BE2C (cell line): ENCODE results near the gene FBXW8.

Experiments used
- DNase-seq: peaks from one replicate; pipeline ENCODE4 v3.0.0-alpha.2; 2020
- H3K27me3 ChIP-seq: fragments of 250-450 bp; sonication (Bioruptor Pico); 2 replicates; pipeline ENCODE4 v1.5.1; 2020; ENCODE audit warnings: mild to moderate bottlenecking
- H3K36me3 ChIP-seq: fragments of 250-450 bp; sonication (Bioruptor Pico); 2 replicates; pipeline ENCODE4 v1.5.1; 2020; ENCODE audit warnings: mild to moderate bottlenecking
- H3K4me1 ChIP-seq: fragments of 250-450 bp; sonication (Bioruptor Pico); 2 replicates; pipeline ENCODE4 v1.5.1; 2020
- H3K4me3 ChIP-seq: 2 replicates; pipeline ENCODE4 v1.5.1; 2011; ENCODE audit warnings: low read depth, low read length
- H3K9me3 ChIP-seq: fragments of 250-450 bp; sonication (Bioruptor Pico); 2 replicates; pipeline ENCODE4 v1.5.1; 2020
- TF ChIP-seq, protein P1 (sequence below): IDR thresholded peaks from 2 replicates; pipeline ENCODE4 v1.5.1; 2012; ENCODE audit warnings: mild to moderate bottlenecking, low read depth, low read length

The FBXW8 gene

GRCh38 chr12:116999066-116999465 is 88.3 kb downstream of the FBXW8 start:
- Histone ChIP-seq H3K27me3 (no peaks in the 10 kb centered on the region), H3K9me3 (no peaks in the 10 kb centered on the region), H3K4me3 (no peak overlapping the region), H3K36me3 (peaks cover 18% of the 10 kb centered on the region), H3K4me1 (peaks cover 16% of the 10 kb centered on the region)
- TF ChIP-seq, protein P1, sequence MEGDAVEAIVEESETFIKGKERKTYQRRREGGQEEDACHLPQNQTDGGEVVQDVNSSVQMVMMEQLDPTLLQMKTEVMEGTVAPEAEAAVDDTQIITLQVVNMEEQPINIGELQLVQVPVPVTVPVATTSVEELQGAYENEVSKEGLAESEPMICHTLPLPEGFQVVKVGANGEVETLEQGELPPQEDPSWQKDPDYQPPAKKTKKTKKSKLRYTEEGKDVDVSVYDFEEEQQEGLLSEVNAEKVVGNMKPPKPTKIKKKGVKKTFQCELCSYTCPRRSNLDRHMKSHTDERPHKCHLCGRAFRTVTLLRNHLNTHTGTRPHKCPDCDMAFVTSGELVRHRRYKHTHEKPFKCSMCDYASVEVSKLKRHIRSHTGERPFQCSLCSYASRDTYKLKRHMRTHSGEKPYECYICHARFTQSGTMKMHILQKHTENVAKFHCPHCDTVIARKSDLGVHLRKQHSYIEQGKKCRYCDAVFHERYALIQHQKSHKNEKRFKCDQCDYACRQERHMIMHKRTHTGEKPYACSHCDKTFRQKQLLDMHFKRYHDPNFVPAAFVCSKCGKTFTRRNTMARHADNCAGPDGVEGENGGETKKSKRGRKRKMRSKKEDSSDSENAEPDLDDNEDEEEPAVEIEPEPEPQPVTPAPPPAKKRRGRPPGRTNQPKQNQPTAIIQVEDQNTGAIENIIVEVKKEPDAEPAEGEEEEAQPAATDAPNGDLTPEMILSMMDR = no peak
- no peak for DNase-seq

- TF ChIP-seq, protein P1 = no peak
- Histone ChIP-seq H3K4me3 (no peak overlapping the region), H3K36me3 (peaks cover 30% of the 10 kb centered on the region), H3K4me1 (peaks cover 18% of the 10 kb centered on the region), H3K9me3 (no peaks in the 10 kb centered on the region), H3K27me3 (no peaks in the 10 kb centered on the region)
- DNase-seq = no peak
Measured at GRCh38 chr12:117000316-117000715, 89.6 kb downstream of the FBXW8 start.

DNA sequence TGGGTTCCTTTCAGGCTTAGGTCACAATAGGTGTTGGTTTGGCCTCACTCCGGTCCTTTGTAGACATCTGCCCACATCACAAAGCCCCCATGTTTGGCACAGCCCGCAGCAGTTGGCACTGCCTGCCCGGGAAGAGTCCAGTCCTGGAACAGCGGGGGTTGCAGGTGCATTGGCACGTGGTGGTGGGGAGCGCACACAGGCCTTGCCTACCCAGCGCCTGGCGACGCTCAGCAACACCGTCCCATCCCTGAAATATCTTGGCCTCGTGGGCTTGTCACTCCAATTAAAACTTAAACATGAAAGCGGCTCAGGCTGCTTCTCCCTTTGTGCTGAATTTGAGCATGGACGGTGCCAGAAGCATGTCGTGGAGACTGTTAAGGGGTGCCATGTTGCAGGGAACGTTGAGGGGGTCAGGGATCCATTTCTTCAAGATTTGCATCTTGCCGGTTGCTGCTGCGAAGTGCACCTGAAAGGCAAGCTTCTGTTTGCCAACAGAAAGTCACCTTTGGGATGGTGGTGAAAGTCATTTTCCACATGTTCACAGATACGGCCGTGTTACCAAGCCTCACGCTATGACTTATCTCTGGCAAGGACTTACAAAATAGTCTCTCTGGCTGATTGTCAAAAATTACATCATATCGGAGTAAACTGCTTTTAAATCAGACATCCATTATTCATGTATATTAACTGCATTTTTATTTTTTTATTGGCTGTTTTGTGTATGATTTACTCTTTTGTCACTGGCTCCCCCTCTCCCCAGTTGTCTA is 91.5 kb downstream of the FBXW8 start:
- TF ChIP-seq, protein P1 = no peak
- no peak for DNase-seq
- no peak overlapping the region for H3K4me3 ChIP-seq
- no peaks in the 10 kb centered on the region for H3K9me3 ChIP-seq
- peaks cover 7% of the 10 kb centered on the region for H3K4me1 ChIP-seq
- peaks cover 43% of the 10 kb centered on the region for H3K36me3 ChIP-seq
- H3K27me3 ChIP-seq = no peaks in the 10 kb centered on the region

DNA sequence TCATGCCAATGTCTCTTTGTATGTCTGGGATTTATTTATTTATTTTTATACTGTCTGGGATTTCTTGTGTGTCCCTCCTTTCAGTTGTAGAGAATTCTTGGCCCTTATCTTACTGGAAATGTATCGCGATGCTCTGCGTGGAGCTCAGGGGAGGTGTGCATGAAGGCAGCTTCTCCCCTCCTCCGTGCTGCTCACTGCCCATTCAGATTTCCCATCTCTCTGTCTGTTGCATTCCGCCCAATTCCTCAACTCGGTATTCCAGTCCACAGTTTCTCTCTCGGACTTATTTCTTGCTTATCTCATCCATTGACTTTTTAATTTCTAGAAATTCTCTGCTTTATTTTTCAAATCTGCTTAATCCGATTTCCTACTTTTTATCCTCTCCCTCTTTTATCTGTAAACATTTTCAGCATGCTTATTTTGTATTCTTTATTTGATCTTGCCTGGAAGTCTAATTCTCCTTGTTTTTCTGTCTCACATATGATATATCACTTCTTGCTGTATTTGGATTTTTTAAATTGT is 93.2 kb downstream of the FBXW8 start:
- TF ChIP-seq, protein P1 = no peak
- H3K27me3 ChIP-seq = no peaks in the 10 kb centered on the region
- peaks cover 49% of the 10 kb centered on the region for H3K36me3 ChIP-seq
- no peak overlapping the region for H3K4me3 ChIP-seq
- H3K4me1 ChIP-seq = peaks cover 7% of the 10 kb centered on the region
- DNase-seq = no peak
- H3K9me3 ChIP-seq = no peaks in the 10 kb centered on the region

GRCh38 chr12:117005417-117006046 is 94.8 kb downstream of the FBXW8 start:
- Histone ChIP-seq H3K9me3 (no peaks in the 10 kb centered on the region), H3K27me3 (no peaks in the 10 kb centered on the region), H3K4me3 (no peak overlapping the region), H3K36me3 (peaks cover 56% of the 10 kb centered on the region), H3K4me1 (peaks cover 7% of the 10 kb centered on the region)
- TF ChIP-seq, protein P1 = no peak
- no peak for DNase-seq

DNA sequence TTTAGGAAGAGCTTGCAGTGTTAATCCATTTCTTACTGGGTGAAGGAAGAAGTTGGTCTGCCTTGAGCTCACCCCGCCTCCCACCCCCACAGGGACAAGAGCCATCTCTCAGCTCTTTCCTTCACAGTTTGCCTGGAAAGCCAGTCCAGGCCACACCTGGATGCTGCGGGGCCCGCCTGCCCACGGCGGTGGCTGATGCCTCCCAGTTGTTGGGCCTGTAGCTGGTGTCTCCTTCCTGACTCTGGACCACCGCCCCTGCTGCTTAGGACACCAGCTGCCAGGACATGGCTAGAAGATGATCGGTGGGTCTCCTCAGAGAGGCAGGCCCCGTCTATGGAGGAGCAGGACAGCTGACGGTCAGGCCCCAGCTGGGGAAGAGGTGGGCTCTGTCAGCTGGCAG is 95.6 kb downstream of the FBXW8 start:
- no peak for DNase-seq
- Histone ChIP-seq H3K4me3 (no peak overlapping the region), H3K27me3 (no peaks in the 10 kb centered on the region), H3K9me3 (no peaks in the 10 kb centered on the region), H3K36me3 (peaks cover 58% of the 10 kb centered on the region), H3K4me1 (peaks cover 3% of the 10 kb centered on the region)
- TF ChIP-seq, protein P1 = no peak
